Measurements from ENCODE around the gene TBX15.

Gene TBX15

GRCh38 chr1:118995312-118996016 is 7.3 kb upstream of the TBX15 start:
- Histone ChIP-seq H3K4me3 (ENCODE audit: control insufficient read depth in 1 of 7, extremely low read depth in 1 of 7, insufficient read depth in 4 of 7, low read depth in 2 of 7, low read length in 6 of 7) (no peak overlapping the region), H3K36me3 (ENCODE audit: control insufficient read depth in 4 of 4, insufficient read depth in 4 of 4, low read length in 3 of 4) (no peaks in the 10 kb centered on the region), H3K27ac (ENCODE audit: insufficient read depth in 1 of 2, low read depth in 1 of 2, low read length in 2 of 2, poor library complexity in 1 of 2, severe bottlenecking in 2 of 2) (no peak overlapping the region), H3K9me3 (ENCODE audit: control extremely low read depth in 1 of 5, control insufficient read depth in 4 of 5, insufficient read depth in 2 of 5, low read depth in 1 of 5, low read length in 4 of 5) (peaks cover 0 to 2% (median 0%) of the 10 kb centered on the region in 5 experiments), H3K4me1 (ENCODE audit: control extremely low read depth in 1 of 4, control insufficient read depth in 4 of 4, insufficient read depth in 4 of 4, low read length in 3 of 4) (peaks cover 0 to 9% (median 1%) of the 10 kb centered on the region in 4 experiments), H3K27me3 (replicated peaks in 2 of 5; ENCODE audit: control insufficient read depth in 4 of 5, insufficient read depth in 5 of 5, low read length in 4 of 5) (peaks cover 21 to 100% (median 73%) of the 10 kb centered on the region in 5 experiments)
- CTCF ChIA-PET = interaction anchor here (1.2 to 5.1 kb wide), 5 partner anchors 9 to 19 kb away, joined by 4 to 29 read pairs (median 7); no protein-coding TSS in a partner anchor
- DNase-seq = no peak
- WGBS (ENCODE audit: insufficient coverage) = 63% methylated on average over 2 of the region's 3 CpGs
- POLR2A ChIA-PET = no interaction called here

GRCh38 chr1:118993700-118994026 is 5.5 kb upstream of the TBX15 start:
- Histone ChIP-seq H3K4me3 (ENCODE audit: control insufficient read depth in 1 of 7, extremely low read depth in 1 of 7, insufficient read depth in 4 of 7, low read depth in 2 of 7, low read length in 6 of 7) (no peak overlapping the region), H3K9me3 (ENCODE audit: control extremely low read depth in 1 of 5, control insufficient read depth in 4 of 5, insufficient read depth in 2 of 5, low read depth in 1 of 5, low read length in 4 of 5) (peaks cover 0 to 2% (median 0%) of the 10 kb centered on the region in 5 experiments), H3K4me1 (ENCODE audit: control extremely low read depth in 1 of 4, control insufficient read depth in 4 of 4, insufficient read depth in 4 of 4, low read length in 3 of 4) (peaks cover 0 to 20% (median 16%) of the 10 kb centered on the region in 4 experiments), H3K27me3 (replicated peaks in 2 of 5; ENCODE audit: control insufficient read depth in 4 of 5, insufficient read depth in 5 of 5, low read length in 4 of 5) (peaks cover 22 to 100% (median 76%) of the 10 kb centered on the region in 5 experiments), H3K36me3 (ENCODE audit: control insufficient read depth in 4 of 4, insufficient read depth in 4 of 4, low read length in 3 of 4) (no peaks in the 10 kb centered on the region), H3K27ac (ENCODE audit: insufficient read depth in 1 of 2, low read depth in 1 of 2, low read length in 2 of 2, poor library complexity in 1 of 2, severe bottlenecking in 2 of 2) (no peak overlapping the region)
- WGBS (ENCODE audit: insufficient coverage) = 7% methylated on average over 9 of the region's 9 CpGs
- CTCF ChIA-PET = interaction anchor here (0.8 to 5.1 kb wide), 4 partner anchors 11 to 770 kb away, joined by 3 to 29 read pairs (median 11); no protein-coding TSS in a partner anchor
- POLR2A ChIA-PET = no interaction called here
- peak in 1 of 3 donors; percentile 51 for DNase-seq

- CTCF ChIA-PET = interaction anchor here (0.8 to 5.1 kb wide), 3 partner anchors 12 to 16 kb away, joined by 3 to 29 read pairs (median 18); no protein-coding TSS in a partner anchor
- peaks cover 0 to 20% (median 16%) of the 10 kb centered on the region in 4 experiments for H3K4me1 ChIP-seq (ENCODE audit: control extremely low read depth in 1 of 4, control insufficient read depth in 4 of 4, insufficient read depth in 4 of 4, low read length in 3 of 4)
- H3K27me3 ChIP-seq (replicated peaks in 2 of 5; ENCODE audit: control insufficient read depth in 4 of 5, insufficient read depth in 5 of 5, low read length in 4 of 5) = peaks cover 28 to 100% (median 77%) of the 10 kb centered on the region in 5 experiments
- H3K36me3 ChIP-seq (ENCODE audit: control insufficient read depth in 4 of 4, insufficient read depth in 4 of 4, low read length in 3 of 4) = no peaks in the 10 kb centered on the region
- no peak overlapping the region for H3K27ac ChIP-seq (ENCODE audit: insufficient read depth in 1 of 2, low read depth in 1 of 2, low read length in 2 of 2, poor library complexity in 1 of 2, severe bottlenecking in 2 of 2)
- H3K4me3 ChIP-seq (ENCODE audit: control insufficient read depth in 1 of 7, extremely low read depth in 1 of 7, insufficient read depth in 4 of 7, low read depth in 2 of 7, low read length in 6 of 7) = no peak overlapping the region
- no peak for DNase-seq
- peaks cover 0 to 5% (median 0%) of the 10 kb centered on the region in 5 experiments for H3K9me3 ChIP-seq (ENCODE audit: control extremely low read depth in 1 of 5, control insufficient read depth in 4 of 5, insufficient read depth in 2 of 5, low read depth in 1 of 5, low read length in 4 of 5)
- 6% methylated on average over 37 of the region's 53 CpGs for WGBS (ENCODE audit: insufficient coverage)
- POLR2A ChIA-PET = no interaction called here
Observed at GRCh38 chr1:118992868-118993699, 4.9 kb upstream of the TBX15 start.

- H3K4me1 ChIP-seq (ENCODE audit: control extremely low read depth in 1 of 4, control insufficient read depth in 4 of 4, insufficient read depth in 4 of 4, low read length in 3 of 4) = peaks cover 0 to 26% (median 22%) of the 10 kb centered on the region in 4 experiments
- 18% methylated on average over 4 of the region's 22 CpGs for WGBS (ENCODE audit: insufficient coverage)
- DNase-seq = no peak
- ChIA-PET POLR2A (no interaction called here), CTCF (interaction anchor here (0.8 to 5.1 kb wide), 2 partner anchors 13 to 14 kb away, joined by 3 to 29 read pairs; no protein-coding TSS in a partner anchor)
- no peak overlapping the region for H3K27ac ChIP-seq (ENCODE audit: insufficient read depth in 1 of 2, low read depth in 1 of 2, low read length in 2 of 2, poor library complexity in 1 of 2, severe bottlenecking in 2 of 2)
- no peaks in the 10 kb centered on the region for H3K36me3 ChIP-seq (ENCODE audit: control insufficient read depth in 4 of 4, insufficient read depth in 4 of 4, low read length in 3 of 4)
- peaks cover 28 to 100% (median 74%) of the 10 kb centered on the region in 5 experiments for H3K27me3 ChIP-seq (replicated peaks in 2 of 5; ENCODE audit: control insufficient read depth in 4 of 5, insufficient read depth in 5 of 5, low read length in 4 of 5)
- peaks cover 0 to 5% (median 0%) of the 10 kb centered on the region in 5 experiments for H3K9me3 ChIP-seq (ENCODE audit: control extremely low read depth in 1 of 5, control insufficient read depth in 4 of 5, insufficient read depth in 2 of 5, low read depth in 1 of 5, low read length in 4 of 5)
- H3K4me3 ChIP-seq (ENCODE audit: control insufficient read depth in 1 of 7, extremely low read depth in 1 of 7, insufficient read depth in 4 of 7, low read depth in 2 of 7, low read length in 6 of 7) = no peak overlapping the region
Observed at GRCh38 chr1:118992237-118992825, 4.2 kb upstream of the TBX15 start.

GRCh38 chr1:118991448-118991847 is 3.3 kb upstream of the TBX15 start:
- CTCF ChIA-PET = no interaction called here
- WGBS (ENCODE audit: insufficient coverage) = 47% methylated on average over 3 of the region's 4 CpGs
- POLR2A ChIA-PET = no interaction called here
- Histone ChIP-seq H3K4me1 (ENCODE audit: control extremely low read depth in 1 of 4, control insufficient read depth in 4 of 4, insufficient read depth in 4 of 4, low read length in 3 of 4) (peaks cover 0 to 33% (median 27%) of the 10 kb centered on the region in 4 experiments), H3K27ac (ENCODE audit: insufficient read depth in 1 of 2, low read depth in 1 of 2, low read length in 2 of 2, poor library complexity in 1 of 2, severe bottlenecking in 2 of 2) (no peak overlapping the region), H3K4me3 (ENCODE audit: control insufficient read depth in 1 of 7, extremely low read depth in 1 of 7, insufficient read depth in 4 of 7, low read depth in 2 of 7, low read length in 6 of 7) (no peak overlapping the region), H3K9me3 (ENCODE audit: control extremely low read depth in 1 of 5, control insufficient read depth in 4 of 5, insufficient read depth in 2 of 5, low read depth in 1 of 5, low read length in 4 of 5) (peaks cover 0 to 5% (median 0%) of the 10 kb centered on the region in 5 experiments), H3K27me3 (replicated peaks in 2 of 5; ENCODE audit: control insufficient read depth in 4 of 5, insufficient read depth in 5 of 5, low read length in 4 of 5) (peaks cover 28 to 100% (median 73%) of the 10 kb centered on the region in 5 experiments), H3K36me3 (ENCODE audit: control insufficient read depth in 4 of 4, insufficient read depth in 4 of 4, low read length in 3 of 4) (no peaks in the 10 kb centered on the region)
- no peak for DNase-seq

- peaks cover 0 to 5% (median 0%) of the 10 kb centered on the region in 5 experiments for H3K9me3 ChIP-seq (ENCODE audit: control extremely low read depth in 1 of 5, control insufficient read depth in 4 of 5, insufficient read depth in 2 of 5, low read depth in 1 of 5, low read length in 4 of 5)
Observed at GRCh38 chr1:118990513-118991152, 2.5 kb upstream of the TBX15 start.

More at GRCh38 chr1:118990513-118991152, 2.5 kb upstream of the TBX15 start:
- Histone ChIP-seq H3K27ac (ENCODE audit: insufficient read depth in 1 of 2, low read depth in 1 of 2, low read length in 2 of 2, poor library complexity in 1 of 2, severe bottlenecking in 2 of 2) (no peak overlapping the region), H3K36me3 (ENCODE audit: control insufficient read depth in 4 of 4, insufficient read depth in 4 of 4, low read length in 3 of 4) (no peaks in the 10 kb centered on the region), H3K27me3 (replicated peaks in 2 of 5; ENCODE audit: control insufficient read depth in 4 of 5, insufficient read depth in 5 of 5, low read length in 4 of 5) (peaks cover 26 to 100% (median 73%) of the 10 kb centered on the region in 5 experiments), H3K4me3 (ENCODE audit: control insufficient read depth in 1 of 7, extremely low read depth in 1 of 7, insufficient read depth in 4 of 7, low read depth in 2 of 7, low read length in 6 of 7) (no peak overlapping the region), H3K4me1 (ENCODE audit: control extremely low read depth in 1 of 4, control insufficient read depth in 4 of 4, insufficient read depth in 4 of 4, low read length in 3 of 4) (peaks cover 0 to 33% (median 27%) of the 10 kb centered on the region in 4 experiments)
- WGBS (ENCODE audit: insufficient coverage) = 30% methylated on average over 7 of the region's 8 CpGs
- CTCF ChIA-PET = interaction anchor here (0.6 to 2.0 kb wide), 4 partner anchors 9 to 20 kb away, joined by 3 to 13 read pairs (median 3); no protein-coding TSS in a partner anchor
- POLR2A ChIA-PET = no interaction called here
- DNase-seq = no peak

Data from common myeloid progenitor, CD34-positive (primary cell).